LNCAP (cell line): ENCODE data around the gene CAV1.

Experiments used
- TF ChIP-seq, protein P1 (sequence below): fragments of 450-650 bp; IDR thresholded peaks from 2 replicates; pipeline ENCODE4 v1.5.1; 2017; ENCODE audit warnings: mild to moderate bottlenecking

CAV1 gene

DNA sequence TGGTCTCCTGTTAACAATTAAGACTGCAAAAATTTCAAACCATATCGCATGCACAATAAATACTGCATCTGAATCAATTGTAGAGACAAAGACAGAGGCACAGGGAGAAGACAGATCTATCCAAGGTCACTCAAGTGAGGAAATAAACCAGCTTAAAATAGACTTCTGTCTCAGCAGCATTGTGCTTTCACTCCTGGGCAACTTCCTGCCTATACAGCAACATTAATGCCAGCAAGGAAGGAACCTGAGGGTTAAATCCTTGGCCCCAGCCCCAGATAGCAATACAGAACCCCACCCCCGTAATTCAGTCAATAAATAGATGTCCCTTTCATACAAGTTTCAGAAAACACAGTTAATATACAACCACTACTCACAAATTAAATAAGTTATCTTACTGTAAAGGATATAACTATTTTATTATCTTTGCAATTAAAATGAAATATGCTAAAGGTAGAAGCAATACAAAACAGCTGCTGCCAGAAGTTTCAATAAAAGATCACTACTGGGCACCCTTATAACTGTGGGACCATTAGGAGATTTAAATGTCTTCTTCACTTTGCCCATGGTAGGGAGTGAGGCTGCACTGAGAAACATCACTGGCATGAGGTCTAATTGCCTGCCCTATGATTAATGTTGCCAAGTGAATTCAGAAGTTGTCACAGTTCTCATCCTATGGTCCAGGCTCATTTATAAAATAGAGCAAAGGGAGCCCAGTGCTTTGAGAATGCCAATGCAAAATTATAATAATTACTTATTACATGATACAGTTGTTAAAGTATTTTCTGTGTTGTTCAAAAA, 49.4 kb downstream of the CAV1 start:
- TF ChIP-seq, protein P1, sequence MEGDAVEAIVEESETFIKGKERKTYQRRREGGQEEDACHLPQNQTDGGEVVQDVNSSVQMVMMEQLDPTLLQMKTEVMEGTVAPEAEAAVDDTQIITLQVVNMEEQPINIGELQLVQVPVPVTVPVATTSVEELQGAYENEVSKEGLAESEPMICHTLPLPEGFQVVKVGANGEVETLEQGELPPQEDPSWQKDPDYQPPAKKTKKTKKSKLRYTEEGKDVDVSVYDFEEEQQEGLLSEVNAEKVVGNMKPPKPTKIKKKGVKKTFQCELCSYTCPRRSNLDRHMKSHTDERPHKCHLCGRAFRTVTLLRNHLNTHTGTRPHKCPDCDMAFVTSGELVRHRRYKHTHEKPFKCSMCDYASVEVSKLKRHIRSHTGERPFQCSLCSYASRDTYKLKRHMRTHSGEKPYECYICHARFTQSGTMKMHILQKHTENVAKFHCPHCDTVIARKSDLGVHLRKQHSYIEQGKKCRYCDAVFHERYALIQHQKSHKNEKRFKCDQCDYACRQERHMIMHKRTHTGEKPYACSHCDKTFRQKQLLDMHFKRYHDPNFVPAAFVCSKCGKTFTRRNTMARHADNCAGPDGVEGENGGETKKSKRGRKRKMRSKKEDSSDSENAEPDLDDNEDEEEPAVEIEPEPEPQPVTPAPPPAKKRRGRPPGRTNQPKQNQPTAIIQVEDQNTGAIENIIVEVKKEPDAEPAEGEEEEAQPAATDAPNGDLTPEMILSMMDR, result no peak

DNA sequence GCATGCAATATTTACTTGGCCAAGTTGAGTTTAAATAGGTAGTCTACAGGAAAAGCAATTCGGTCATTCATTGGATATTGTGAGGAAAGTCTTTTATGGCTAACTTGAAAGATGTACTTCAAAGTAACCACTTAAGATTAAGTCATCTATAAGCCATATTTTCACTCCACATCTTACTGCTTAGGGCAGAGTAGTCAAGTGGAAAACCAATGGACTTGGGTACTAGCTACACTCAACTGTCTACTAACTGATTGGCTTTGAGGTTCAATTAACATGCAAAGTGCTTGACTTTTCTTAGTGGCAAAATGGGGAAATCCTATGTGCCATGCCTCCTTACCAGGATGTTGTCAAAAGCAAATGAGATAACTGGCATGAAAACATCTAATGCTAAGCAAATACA, 51.0 kb downstream of the CAV1 start:
- TF ChIP-seq, protein P1, result no peak

DNA sequence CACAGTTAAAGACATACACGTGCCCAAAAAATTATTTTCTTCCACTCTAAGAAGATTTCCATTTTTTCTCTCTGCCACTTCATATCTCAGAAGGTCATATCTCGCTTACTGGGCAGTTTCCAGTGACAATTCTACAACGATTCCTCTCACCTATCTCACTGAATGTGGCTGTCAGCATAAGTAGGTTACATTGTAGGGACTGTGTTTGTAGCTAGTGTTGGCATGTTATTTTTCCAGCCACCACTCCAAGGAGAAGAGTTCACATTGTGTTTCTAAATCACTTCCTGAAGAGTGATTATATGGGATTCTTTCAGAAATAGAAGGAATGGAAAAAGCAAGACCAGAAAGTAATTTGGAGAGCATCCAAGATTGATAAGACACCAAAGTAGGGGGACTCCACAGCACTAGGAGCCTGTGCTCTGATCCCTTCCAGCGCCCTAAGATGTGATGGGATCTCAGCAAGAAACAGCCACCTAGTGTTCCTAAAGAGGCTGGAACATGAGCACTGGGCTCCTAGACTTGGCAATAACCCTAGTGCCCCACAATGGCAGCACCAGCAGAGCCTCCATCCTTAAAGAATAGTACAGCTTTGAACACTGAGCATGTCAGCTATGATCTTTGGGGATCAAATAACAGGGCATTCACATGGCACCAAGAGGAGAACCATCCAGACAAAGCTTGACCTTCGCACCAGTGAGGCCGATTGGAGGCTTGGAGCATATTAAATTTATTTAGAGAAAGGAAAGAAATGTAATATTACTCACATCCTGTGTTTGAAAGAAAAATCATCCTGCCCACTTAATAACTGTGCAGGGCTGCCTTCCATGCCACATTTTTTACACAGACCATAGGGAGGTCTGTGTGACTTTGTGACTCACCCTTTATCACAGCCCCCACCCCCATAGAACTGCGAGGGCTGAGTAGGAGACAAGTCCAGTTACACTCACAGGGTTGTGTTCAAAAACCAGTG, 51.8 kb downstream of the CAV1 start:
- TF ChIP-seq, protein P1, result no peak

DNA sequence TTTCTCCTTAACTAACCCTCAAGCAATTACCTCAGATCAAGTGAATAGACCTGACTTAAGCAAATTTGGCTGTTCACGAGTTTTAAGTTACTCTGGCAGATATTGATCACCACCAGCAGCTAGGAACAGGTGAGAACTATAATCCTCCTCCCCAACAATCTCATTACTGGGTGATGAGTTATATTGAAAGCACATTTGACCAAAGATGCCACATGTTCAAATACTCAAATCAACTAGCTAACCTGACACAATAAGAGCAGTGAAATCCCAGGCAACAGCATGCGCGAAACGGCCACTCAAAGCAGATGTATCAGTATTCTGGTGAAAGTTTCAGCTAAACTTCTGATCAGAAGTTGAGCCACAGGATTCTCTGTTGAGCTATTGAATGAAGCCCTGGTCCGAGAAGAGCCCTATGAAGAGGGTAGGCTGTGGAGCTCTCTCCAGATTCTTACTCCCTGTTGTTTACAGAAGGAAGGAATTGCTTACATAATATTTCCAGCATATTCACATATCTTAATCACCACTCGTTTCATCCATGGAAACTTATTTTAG, 52.6 kb downstream of the CAV1 start:
- TF ChIP-seq, protein P1, result no peak

DNA sequence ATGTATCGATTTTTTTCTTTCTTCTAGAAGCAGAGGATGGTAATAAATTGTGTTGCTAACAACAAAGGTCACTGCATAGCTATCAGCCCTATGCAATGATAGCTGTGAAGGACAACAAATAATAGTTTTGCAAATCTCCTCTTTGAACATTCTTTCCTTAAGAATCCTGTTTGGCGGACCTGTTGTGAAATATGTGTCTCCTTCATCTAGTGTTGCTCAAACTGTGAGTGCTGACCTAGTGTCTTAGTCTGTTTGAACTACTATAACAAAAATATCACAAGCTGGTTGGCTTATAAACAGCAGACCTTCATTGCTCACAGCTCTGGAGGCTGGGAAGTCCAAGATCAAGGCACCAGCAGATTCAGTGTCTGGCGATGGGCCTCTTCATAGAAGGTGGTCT, 53.7 kb downstream of the CAV1 start:
- TF ChIP-seq, protein P1, result no peak

DNA sequence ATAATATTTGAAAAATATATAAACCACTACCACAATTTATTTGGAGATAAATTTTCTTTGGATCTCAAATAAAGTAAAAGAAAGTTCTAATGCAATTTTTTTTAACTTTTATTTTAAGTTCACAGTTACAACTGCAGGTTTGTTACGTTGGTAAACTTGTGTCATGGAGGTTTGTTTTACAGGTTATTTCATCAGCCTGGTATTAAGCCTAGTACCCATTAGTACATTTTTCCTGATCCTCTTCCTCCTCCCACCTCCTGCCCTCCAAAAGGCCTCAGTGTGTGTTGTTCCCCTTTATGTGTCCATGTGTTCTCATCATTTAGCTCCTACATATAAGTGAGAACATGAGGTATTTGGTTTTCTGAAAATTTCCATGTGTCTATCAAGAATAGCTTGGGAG, 54.5 kb downstream of the CAV1 start:
- TF ChIP-seq, protein P1, result no peak

DNA sequence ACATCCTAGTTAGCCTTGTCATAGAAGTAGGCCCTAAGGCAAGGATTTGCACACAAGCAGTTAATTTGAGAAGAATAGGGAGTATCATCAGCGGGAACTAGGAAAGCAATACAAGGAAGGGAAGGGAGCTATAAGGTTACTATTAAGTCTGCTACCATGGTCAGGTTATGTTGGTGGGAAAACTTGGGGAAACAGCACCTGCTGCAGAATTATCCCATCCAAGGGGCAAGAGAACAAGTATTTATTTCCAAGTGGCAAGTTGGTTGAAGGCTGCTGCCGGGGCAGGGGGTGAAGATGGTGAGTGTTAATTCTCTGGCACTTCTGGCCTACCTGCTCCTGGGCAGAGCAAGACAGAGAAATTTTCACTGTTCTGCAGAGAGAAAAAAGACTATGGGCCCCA, 55.0 kb downstream of the CAV1 start:
- TF ChIP-seq, protein P1, result no peak
